ENCODE measurements around the gene ZNF570.

The ZNF570 gene

DNA sequence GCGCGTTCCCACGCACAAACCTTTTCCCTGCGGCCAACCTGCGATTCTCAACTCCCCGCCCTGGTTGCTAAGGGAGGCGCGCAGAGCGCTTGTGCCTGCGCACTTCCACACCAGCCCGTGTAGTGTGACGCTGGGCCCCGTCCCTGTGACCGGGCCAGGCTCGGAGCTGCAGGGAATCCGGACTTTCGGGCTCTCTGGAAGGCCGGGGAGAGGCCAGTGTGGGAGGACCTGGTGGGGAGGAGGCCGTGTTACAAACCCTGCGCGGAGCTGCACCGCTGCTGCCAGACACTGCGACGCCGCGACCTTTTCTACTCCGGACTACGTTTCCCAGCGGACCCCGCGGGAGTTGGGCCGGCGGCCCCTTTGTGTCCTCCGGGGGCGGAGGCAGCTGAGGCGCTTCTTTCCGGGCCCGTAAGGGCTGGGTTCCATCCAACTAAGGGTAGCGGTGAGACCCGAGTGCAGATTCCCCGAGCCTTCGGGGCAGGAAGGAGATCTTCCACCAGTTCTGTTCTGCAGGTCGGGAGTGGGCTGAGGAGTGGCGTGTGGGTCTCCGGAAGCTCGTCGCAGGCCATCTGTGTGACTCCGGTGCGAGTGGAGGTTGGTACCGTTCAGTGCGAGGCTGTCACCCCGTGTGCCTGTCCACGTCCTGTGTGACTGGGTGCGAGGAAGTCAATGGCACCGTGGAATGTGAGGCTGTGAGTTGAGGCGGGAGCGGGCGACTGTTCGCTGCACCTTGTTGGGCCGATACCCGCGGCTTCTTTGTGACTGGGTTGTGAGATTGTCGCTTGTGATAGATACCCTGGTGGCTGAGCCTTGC is at the start of gene ZNF570:
Gene ZNF570, plus strand, starts transcription at position 396 of the 817 bp plus-strand sequence. CDS start 999 bp downstream, outside the sequence.
- ATAC-seq: peak; percentile 86
- peak within 1 kb of the TSS; percentile 95 for H3K4me3 Mint-ChIP-seq
- H3K36me3 Mint-ChIP-seq: peaks cover 15% of the 10 kb centered on the region
- H3K9me3 Mint-ChIP-seq: peaks cover 8% of the 10 kb centered on the region
- H3K4me1 Mint-ChIP-seq: peaks cover 34% of the 10 kb centered on the region
- H3K27ac Mint-ChIP-seq: peak within 1 kb of the TSS; percentile 99
- no peaks in the 10 kb centered on the region for H3K27me3 Mint-ChIP-seq

- Mint-ChIP-seq H3K27me3 (no peaks in the 10 kb centered on the region), H3K27ac (no peak overlapping the region), H3K4me3 (no peak overlapping the region), H3K36me3 (peaks cover 85% of the 10 kb centered on the region), H3K9me3 (peaks cover 52% of the 10 kb centered on the region), H3K4me1 (no peaks in the 10 kb centered on the region)
- ATAC-seq: no peak
Measured at GRCh38 chr19:37452500-37453245, 16.5 kb upstream of the ZNF570 start.

- Mint-ChIP-seq H3K36me3 (peaks cover 15% of the 10 kb centered on the region), H3K27ac (peak overlapping the region; percentile 99), H3K4me3 (peak overlapping the region; percentile 95), H3K4me1 (peaks cover 34% of the 10 kb centered on the region), H3K27me3 (no peaks in the 10 kb centered on the region), H3K9me3 (peaks cover 8% of the 10 kb centered on the region)
- no peak for ATAC-seq
Measured at GRCh38 chr19:37466277-37466797, 2.8 kb upstream of the ZNF570 start.

DNA sequence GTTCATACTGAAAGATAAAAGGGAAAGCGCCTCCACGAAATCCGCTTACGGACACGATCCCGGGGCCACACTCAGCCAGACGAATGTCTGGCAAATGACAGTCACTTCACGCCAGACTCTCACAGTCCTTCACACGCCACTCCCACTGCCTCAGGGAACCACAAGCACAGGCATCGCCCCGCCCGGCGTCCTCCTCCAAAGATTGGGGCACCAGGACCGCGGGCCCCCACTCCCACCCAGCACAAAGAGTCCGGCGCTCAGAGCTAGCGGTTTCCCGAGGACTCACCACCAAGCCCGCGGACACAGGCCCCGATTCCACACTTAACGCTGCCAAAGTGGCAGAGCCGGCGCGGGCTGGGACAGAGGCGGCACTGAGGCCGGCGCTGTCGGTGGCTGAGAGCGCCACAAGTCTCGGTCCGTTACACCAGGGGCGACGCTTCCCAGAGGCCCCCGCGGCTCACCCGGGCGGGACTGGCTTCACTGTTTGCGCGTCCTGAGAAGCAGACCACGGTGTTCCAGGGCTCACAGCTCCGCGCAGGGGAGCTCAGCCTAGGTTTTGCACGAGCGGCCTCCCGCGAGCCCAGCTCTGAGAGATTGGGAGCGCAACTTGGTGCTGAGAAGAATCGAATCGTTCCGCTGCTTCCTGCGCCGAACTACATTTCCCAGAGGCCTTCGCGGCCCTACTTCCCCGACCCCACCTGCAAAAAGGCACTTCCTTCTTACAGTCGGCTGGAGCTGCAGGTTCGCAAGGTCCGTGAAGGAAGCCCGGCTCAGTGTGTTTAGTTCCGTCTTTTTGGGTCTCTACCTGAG is 2.2 kb upstream of the ZNF570 start, which contains the start of gene ZNF569:
Gene ZNF569, minus strand, starts transcription at position 647 of the 810 bp plus-strand sequence. CDS start 22,523 bp downstream, outside the sequence.
- Mint-ChIP-seq H3K27ac (peak within 1 kb of the TSS; percentile 99), H3K27me3 (no peaks in the 10 kb centered on the region), H3K9me3 (peaks cover 8% of the 10 kb centered on the region), H3K4me1 (peaks cover 34% of the 10 kb centered on the region), H3K4me3 (peak within 1 kb of the TSS; percentile 95), H3K36me3 (peaks cover 15% of the 10 kb centered on the region)
- peak; percentile 88 for ATAC-seq

DNA sequence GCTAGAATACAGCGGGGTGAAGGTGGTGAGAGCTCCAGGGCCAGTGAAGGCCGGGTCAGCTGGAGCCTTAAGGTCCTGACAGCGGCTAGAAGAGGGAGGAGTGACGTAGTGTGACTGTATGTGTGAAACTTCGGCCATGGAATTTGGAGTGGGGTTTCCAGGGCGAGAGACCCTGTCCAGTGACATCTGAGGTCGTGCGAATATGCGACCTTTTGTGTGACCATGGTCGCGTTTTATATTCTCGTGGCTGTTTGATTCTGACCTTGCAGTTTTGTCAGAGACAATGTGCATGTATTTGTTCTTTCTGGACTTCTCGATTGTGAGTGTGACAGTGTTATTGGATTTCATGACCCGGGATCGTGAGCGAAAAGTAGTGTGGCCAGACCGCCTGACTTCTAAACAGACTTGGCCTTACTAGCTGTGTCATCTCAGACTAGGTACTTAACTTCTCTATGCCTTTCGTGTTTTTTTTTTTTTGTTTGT is 1.5 kb upstream of the ZNF570 start:
- peaks cover 15% of the 10 kb centered on the region for H3K36me3 Mint-ChIP-seq
- H3K4me3 Mint-ChIP-seq: peak overlapping the region; percentile 95
- peaks cover 8% of the 10 kb centered on the region for H3K9me3 Mint-ChIP-seq
- no peaks in the 10 kb centered on the region for H3K27me3 Mint-ChIP-seq
- ATAC-seq: no peak
- peaks cover 34% of the 10 kb centered on the region for H3K4me1 Mint-ChIP-seq
- peak overlapping the region; percentile 99 for H3K27ac Mint-ChIP-seq

GRCh38 chr19:37470216-37470615 is 1.1 kb downstream of the ZNF570 start:
- Mint-ChIP-seq H3K36me3 (peaks cover 10% of the 10 kb centered on the region), H3K27me3 (no peaks in the 10 kb centered on the region), H3K27ac (peak overlapping the region; percentile 99), H3K4me1 (peaks cover 28% of the 10 kb centered on the region), H3K4me3 (peak overlapping the region; percentile 94), H3K9me3 (peaks cover 3% of the 10 kb centered on the region)
- no peak for ATAC-seq

GRCh38 chr19:37472165-37472564 is 3.0 kb downstream of the ZNF570 start:
- H3K36me3 Mint-ChIP-seq: peaks cover 28% of the 10 kb centered on the region
- no peak overlapping the region for H3K4me3 Mint-ChIP-seq
- ATAC-seq: no peak
- peaks cover 20% of the 10 kb centered on the region for H3K4me1 Mint-ChIP-seq
- no peak overlapping the region for H3K27ac Mint-ChIP-seq
- H3K27me3 Mint-ChIP-seq: no peaks in the 10 kb centered on the region
- peaks cover 12% of the 10 kb centered on the region for H3K9me3 Mint-ChIP-seq

DNA sequence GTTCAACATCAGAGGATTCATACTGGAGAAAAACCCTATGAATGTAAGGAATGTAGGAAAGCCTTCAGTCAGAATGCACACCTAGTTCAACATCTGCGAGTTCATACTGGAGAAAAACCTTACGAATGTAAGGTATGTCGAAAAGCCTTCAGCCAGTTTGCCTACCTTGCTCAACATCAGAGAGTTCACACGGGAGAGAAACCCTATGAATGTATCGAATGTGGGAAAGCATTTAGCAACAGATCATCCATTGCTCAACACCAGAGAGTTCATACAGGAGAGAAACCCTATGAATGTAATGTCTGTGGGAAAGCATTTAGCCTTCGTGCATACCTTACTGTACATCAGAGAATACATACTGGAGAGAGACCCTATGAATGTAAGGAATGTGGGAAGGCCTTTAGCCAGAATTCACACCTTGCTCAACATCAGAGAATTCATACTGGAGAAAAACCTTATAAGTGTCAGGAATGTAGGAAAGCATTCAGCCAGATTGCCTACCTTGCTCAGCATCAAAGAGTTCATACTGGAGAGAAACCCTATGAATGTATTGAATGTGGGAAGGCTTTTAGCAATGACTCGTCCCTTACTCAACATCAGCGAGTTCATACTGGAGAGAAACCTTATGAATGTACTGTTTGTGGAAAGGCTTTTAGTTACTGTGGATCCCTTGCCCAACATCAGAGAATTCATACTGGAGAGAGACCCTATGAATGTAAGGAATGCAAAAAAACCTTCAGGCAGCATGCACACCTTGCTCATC is 15.4 kb downstream of the ZNF570 start:
- Mint-ChIP-seq H3K4me3 (no peak overlapping the region), H3K36me3 (peaks cover 71% of the 10 kb centered on the region), H3K27me3 (no peaks in the 10 kb centered on the region), H3K4me1 (no peaks in the 10 kb centered on the region), H3K27ac (no peak overlapping the region), H3K9me3 (peaks cover 31% of the 10 kb centered on the region)
- no peak for ATAC-seq

DNA sequence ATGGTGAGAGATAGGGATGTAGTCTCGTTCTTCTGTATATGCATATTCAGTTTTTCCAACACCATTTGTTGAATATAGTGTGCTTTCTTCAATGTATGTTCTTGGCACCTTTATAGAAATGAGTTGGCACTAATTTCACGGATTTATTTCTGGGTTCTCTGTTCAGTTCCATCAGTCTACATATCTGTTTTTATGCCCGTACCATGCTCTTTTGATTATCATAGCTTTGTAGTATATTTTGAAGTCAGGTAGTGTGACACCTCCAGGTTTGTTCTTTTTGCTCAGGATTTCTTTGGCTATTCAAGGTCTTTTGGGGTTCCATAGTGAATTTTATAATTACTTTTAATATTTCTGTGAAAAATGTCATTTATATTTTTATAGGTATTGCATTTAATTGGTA is 23.1 kb downstream of the ZNF570 start:
- Mint-ChIP-seq H3K4me3 (no peak overlapping the region), H3K9me3 (peaks cover 37% of the 10 kb centered on the region), H3K36me3 (peaks cover 8% of the 10 kb centered on the region), H3K27ac (no peak overlapping the region), H3K4me1 (no peaks in the 10 kb centered on the region), H3K27me3 (no peaks in the 10 kb centered on the region)
- ATAC-seq: no peak

GRCh38 chr19:37505958-37506386 is 36.8 kb downstream of the ZNF570 start:
- peak; percentile 49 for ATAC-seq
- Mint-ChIP-seq H3K27me3 (no peaks in the 10 kb centered on the region), H3K36me3 (peaks cover 42% of the 10 kb centered on the region), H3K4me3 (no peak overlapping the region), H3K27ac (no peak overlapping the region), H3K4me1 (no peaks in the 10 kb centered on the region), H3K9me3 (peaks cover 11% of the 10 kb centered on the region)

DNA sequence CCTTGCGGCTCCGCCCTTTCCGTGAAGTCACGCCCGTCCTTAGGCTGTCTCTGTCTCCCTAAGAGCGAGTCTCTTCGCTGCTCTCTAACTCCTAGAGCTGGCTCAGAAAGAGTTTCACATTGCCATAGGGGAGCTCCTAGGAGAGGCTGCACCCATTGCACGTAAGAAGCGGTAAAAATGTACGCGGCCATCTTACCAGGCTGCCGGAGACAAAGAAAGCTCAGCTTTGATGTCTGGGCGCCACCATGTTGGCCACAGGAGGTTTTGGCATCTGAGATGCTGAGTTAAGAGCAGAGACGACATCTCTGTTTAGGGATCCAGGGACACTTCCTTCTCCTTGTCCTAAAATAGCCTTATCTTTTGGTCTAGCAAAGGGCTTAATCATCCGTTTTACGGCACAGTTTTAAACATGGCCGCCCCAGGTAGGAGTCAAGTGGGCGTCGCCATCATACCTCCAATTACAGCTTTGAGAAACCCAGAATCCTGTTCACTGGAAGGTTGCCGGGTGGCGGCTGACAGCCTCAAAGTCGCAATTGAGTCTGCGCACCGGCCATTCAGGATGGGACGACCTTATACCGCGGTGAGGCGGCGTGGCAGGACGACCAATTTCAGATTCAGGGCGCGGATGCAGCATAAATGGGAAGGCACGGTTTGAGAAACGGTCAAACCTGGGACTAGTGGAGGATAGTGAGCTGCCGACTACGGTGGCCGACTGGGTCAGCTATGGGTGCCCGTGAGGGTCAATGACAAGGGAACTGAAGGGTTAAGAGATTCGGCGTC is 37.4 kb downstream of the ZNF570 start, which contains the start of gene ZNF793:
Gene ZNF793, plus strand, starts transcription at position 553 of the 780 bp plus-strand sequence. CDS start 16,501 bp downstream, outside the sequence.
- no peak within 1 kb of the TSS for H3K27ac Mint-ChIP-seq
- no peaks in the 10 kb centered on the region for H3K4me1 Mint-ChIP-seq
- H3K9me3 Mint-ChIP-seq: peaks cover 9% of the 10 kb centered on the region
- H3K27me3 Mint-ChIP-seq: no peaks in the 10 kb centered on the region
- no peak within 1 kb of the TSS for H3K4me3 Mint-ChIP-seq
- peaks cover 48% of the 10 kb centered on the region for H3K36me3 Mint-ChIP-seq
- peak; percentile 94 for ATAC-seq

DNA sequence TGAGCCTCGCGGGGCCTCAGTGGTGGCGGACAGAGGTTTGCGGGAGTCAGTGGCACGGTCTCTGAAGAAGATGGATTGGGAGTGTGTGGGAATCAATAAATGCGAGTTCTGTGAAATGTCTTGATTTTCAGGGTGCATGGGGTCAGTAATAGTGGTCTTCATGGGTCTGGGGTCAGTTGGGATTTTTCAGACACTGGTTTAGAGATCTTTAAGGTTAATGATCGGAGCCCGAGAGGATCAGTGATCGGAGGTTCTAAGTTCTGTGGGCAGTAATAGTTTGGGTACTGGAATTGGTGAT is 38.0 kb downstream of the ZNF570 start:
- H3K27ac Mint-ChIP-seq: no peak overlapping the region
- H3K4me1 Mint-ChIP-seq: no peaks in the 10 kb centered on the region
- H3K4me3 Mint-ChIP-seq: no peak overlapping the region
- no peak for ATAC-seq
- peaks cover 48% of the 10 kb centered on the region for H3K36me3 Mint-ChIP-seq
- H3K9me3 Mint-ChIP-seq: peaks cover 8% of the 10 kb centered on the region
- H3K27me3 Mint-ChIP-seq: no peaks in the 10 kb centered on the region

GRCh38 chr19:37511186-37511585 is 42.0 kb downstream of the ZNF570 start:
- Mint-ChIP-seq H3K4me1 (no peaks in the 10 kb centered on the region), H3K27ac (no peak overlapping the region), H3K9me3 (peaks cover 12% of the 10 kb centered on the region), H3K36me3 (peaks cover 69% of the 10 kb centered on the region), H3K27me3 (no peaks in the 10 kb centered on the region), H3K4me3 (no peak overlapping the region)
- no peak for ATAC-seq
